ENCODE measurements around the gene RSPO4.

Gene RSPO4

GRCh38 chr20:973785-974194 lies 28.3 kb downstream of the RSPO4 start:
- TF ChIP-seq CTCF (IDR thresholded peaks at IDR 0.05; ENCODE audit: control insufficient read depth, extremely low read depth, insufficient read depth): peak; percentile 63
- no peak overlapping the region for H3K4me3 ChIP-seq (ENCODE audit: low read depth, low read length)
- DNase-seq (ENCODE audit: low read depth): no peak

GRCh38 chr20:972256-972655 lies 29.9 kb downstream of the RSPO4 start:
- H3K4me3 ChIP-seq (ENCODE audit: low read depth, low read length): no peak overlapping the region
- no peak for TF ChIP-seq CTCF (IDR thresholded peaks at IDR 0.05; ENCODE audit: control insufficient read depth, extremely low read depth, insufficient read depth)
- DNase-seq (ENCODE audit: low read depth): no peak

DNA sequence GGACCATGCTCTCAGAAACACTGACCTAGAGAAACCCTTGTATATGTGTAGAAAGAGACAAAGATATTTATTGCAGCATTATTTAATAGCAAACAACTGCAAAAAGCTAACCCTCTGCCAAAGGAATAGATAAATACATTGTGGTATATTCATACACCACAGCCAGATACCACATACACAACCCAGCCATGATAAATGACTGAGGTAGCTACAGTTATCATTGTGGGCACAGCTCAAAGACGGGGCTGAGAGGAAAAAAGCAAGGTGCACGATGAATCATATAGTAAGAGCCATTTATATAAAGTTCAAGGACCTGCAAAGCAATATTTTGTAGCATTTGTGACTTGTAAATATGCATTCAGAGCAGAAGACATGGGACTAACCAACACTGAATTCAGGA lies 30.8 kb downstream of the RSPO4 start:
- no peak for TF ChIP-seq CTCF (IDR thresholded peaks at IDR 0.05; ENCODE audit: control insufficient read depth, extremely low read depth, insufficient read depth)
- no peak for DNase-seq (ENCODE audit: low read depth)

GRCh38 chr20:969868-970267 lies 32.2 kb downstream of the RSPO4 start:
- no peak for TF ChIP-seq CTCF (IDR thresholded peaks at IDR 0.05; ENCODE audit: control insufficient read depth, extremely low read depth, insufficient read depth)
- no peak for DNase-seq (ENCODE audit: low read depth)
- H3K4me3 ChIP-seq (ENCODE audit: low read depth, low read length): no peak overlapping the region

More for the DNA sequence above, 30.8 kb downstream of the RSPO4 start:
- no peak overlapping the region for H3K4me3 ChIP-seq (ENCODE audit: low read depth, low read length)

- TF ChIP-seq CTCF (IDR thresholded peaks at IDR 0.05; ENCODE audit: control insufficient read depth, extremely low read depth, insufficient read depth): no peak
- peak; percentile 58 for DNase-seq (ENCODE audit: low read depth)
These were observed 34.0 kb downstream of the RSPO4 start for GRCh38 chr20:967796-968742.

GRCh38 chr20:965956-966355 lies 36.2 kb downstream of the RSPO4 start:
- TF ChIP-seq CTCF (IDR thresholded peaks at IDR 0.05; ENCODE audit: control insufficient read depth, extremely low read depth, insufficient read depth): no peak
- DNase-seq (ENCODE audit: low read depth): no peak
- H3K4me3 ChIP-seq (ENCODE audit: low read depth, low read length): no peak overlapping the region

More at GRCh38 chr20:967796-968742, 34.0 kb downstream of the RSPO4 start:
- H3K4me3 ChIP-seq (ENCODE audit: low read depth, low read length): no peak overlapping the region
